ENCODE data around the gene STX8.

Gene STX8

DNA sequence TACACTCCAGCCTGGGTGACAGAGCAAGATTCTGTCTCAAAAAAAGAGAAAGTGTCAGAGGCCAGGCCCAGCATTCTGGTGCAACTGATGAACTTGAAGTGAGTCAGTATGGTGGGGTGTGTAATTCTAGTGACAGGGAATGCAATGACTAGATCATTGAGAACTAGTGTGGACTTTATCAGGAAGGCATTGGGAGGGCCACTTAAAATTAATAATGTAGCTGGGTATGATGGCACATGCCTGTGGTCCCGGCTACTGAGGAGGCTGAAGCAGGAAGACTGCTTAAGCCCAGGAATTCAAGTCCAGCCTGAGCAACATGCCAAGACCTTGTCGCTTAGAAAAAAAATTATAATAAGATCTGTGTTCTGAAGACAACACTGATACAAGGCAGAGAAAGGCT, 90.8 kb downstream of the STX8 start:
- Histone ChIP-seq H3K4me2 (ENCODE audit: insufficient read depth, low read length) (no peak overlapping the region), H3K36me3 (ENCODE audit: insufficient read depth, low read length) (no peaks in the 10 kb centered on the region), H2AFZ (ENCODE audit: low read depth, low read length) (no peak overlapping the region), H3K4me3 (ENCODE audit: low read depth in 1 of 2, low read length in 2 of 2) (no peak overlapping the region), H3K4me1 (ENCODE audit: insufficient read depth, low read length) (no peaks in the 10 kb centered on the region), H3K9me3 (ENCODE audit: insufficient read depth, low read length, severe bottlenecking) (no peaks in the 10 kb centered on the region), H4K20me1 (ENCODE audit: insufficient read depth, low read length) (no peaks in the 10 kb centered on the region), H3K79me2 (ENCODE audit: insufficient read depth, low read length) (no peaks in the 10 kb centered on the region), H3K9ac (ENCODE audit: low read depth, low read length) (no peak overlapping the region), H3K27me3 (ENCODE audit: insufficient read depth, low read length, poor library complexity) (no peaks in the 10 kb centered on the region), H3K27ac (ENCODE audit: low read length) (no peak overlapping the region)
- no peak for DNase-seq
- no peak for TF ChIP-seq EZH2 (IDR thresholded peaks at IDR 0.05; ENCODE audit: borderline replicate concordance, low read depth, low read length, severe bottlenecking)
- TF ChIP-seq CTCF (IDR thresholded peaks at IDR 0.05; ENCODE audit: borderline replicate concordance, extremely low read depth, low read length, poor library complexity, severe bottlenecking) = no peak
- no peak for ATAC-seq (ENCODE audit: insufficient read depth, low read depth)

GRCh38 chr17:9479964-9480363, 95.7 kb downstream of the STX8 start:
- Histone ChIP-seq H3K4me2 (ENCODE audit: insufficient read depth, low read length) (no peak overlapping the region), H3K36me3 (ENCODE audit: insufficient read depth, low read length) (no peaks in the 10 kb centered on the region), H4K20me1 (ENCODE audit: insufficient read depth, low read length) (no peaks in the 10 kb centered on the region), H3K79me2 (ENCODE audit: insufficient read depth, low read length) (no peaks in the 10 kb centered on the region), H3K4me3 (ENCODE audit: low read depth in 1 of 2, low read length in 2 of 2) (no peak overlapping the region), H3K27me3 (ENCODE audit: insufficient read depth, low read length, poor library complexity) (no peaks in the 10 kb centered on the region), H3K4me1 (ENCODE audit: insufficient read depth, low read length) (no peaks in the 10 kb centered on the region), H2AFZ (ENCODE audit: low read depth, low read length) (no peak overlapping the region), H3K9me3 (ENCODE audit: insufficient read depth, low read length, severe bottlenecking) (no peaks in the 10 kb centered on the region), H3K27ac (ENCODE audit: low read length) (no peak overlapping the region), H3K9ac (ENCODE audit: low read depth, low read length) (no peak overlapping the region)
- DNase-seq (no peak), ATAC-seq (ENCODE audit: insufficient read depth, low read depth) (no peak)
- TF ChIP-seq EZH2 (IDR thresholded peaks at IDR 0.05; ENCODE audit: borderline replicate concordance, low read depth, low read length, severe bottlenecking) (no peak), CTCF (IDR thresholded peaks at IDR 0.05; ENCODE audit: borderline replicate concordance, extremely low read depth, low read length, poor library complexity, severe bottlenecking) (no peak)

- no peak for ATAC-seq (ENCODE audit: insufficient read depth, low read depth)
- TF ChIP-seq CTCF (IDR thresholded peaks at IDR 0.05; ENCODE audit: borderline replicate concordance, extremely low read depth, low read length, poor library complexity, severe bottlenecking) = no peak
- TF ChIP-seq EZH2 (IDR thresholded peaks at IDR 0.05; ENCODE audit: borderline replicate concordance, low read depth, low read length, severe bottlenecking) = no peak
These were observed 96.7 kb downstream of the STX8 start for GRCh38 chr17:9478889-9479288.

DNA sequence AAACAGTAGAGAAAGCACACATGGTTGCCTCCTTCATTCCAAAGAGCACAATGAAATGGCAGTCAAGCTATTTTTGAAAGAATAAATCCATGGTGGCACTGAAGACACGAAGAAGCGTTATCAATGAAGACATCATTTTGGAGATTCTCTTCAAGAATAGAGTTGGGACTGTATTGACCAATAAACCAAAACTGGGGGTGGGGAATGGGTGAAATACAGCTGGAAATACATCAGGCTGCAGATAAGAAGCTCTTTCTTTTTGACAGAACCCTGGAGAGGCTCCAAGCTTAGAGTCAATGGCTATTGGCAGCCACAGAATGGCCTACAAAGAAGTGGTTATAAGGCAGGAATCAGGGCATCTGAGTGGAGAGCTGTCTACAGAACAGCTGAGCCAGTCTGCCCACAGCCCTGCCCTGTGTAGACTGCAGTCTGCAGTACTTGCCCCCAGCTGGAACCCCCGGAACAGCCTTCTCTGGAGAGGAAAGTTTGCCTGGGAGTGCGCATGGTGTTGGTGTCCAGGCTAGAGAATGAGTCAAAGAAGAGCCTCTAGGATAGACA, 100.4 kb downstream of the STX8 start:
- no peak overlapping the region for H3K9ac ChIP-seq (ENCODE audit: low read depth, low read length)
- no peak overlapping the region for H2AFZ ChIP-seq (ENCODE audit: low read depth, low read length)
- H3K36me3 ChIP-seq (ENCODE audit: insufficient read depth, low read length) = no peaks in the 10 kb centered on the region
- no peak overlapping the region for H3K4me2 ChIP-seq (ENCODE audit: insufficient read depth, low read length)
- no peaks in the 10 kb centered on the region for H3K27me3 ChIP-seq (ENCODE audit: insufficient read depth, low read length, poor library complexity)
- no peak for ATAC-seq (ENCODE audit: insufficient read depth, low read depth)
- no peaks in the 10 kb centered on the region for H3K9me3 ChIP-seq (ENCODE audit: insufficient read depth, low read length, severe bottlenecking)
- H3K4me1 ChIP-seq (ENCODE audit: insufficient read depth, low read length) = peaks cover 26% of the 10 kb centered on the region
- TF ChIP-seq CTCF (IDR thresholded peaks at IDR 0.05; ENCODE audit: borderline replicate concordance, extremely low read depth, low read length, poor library complexity, severe bottlenecking) (no peak), EZH2 (IDR thresholded peaks at IDR 0.05; ENCODE audit: borderline replicate concordance, low read depth, low read length, severe bottlenecking) (no peak)
- H3K79me2 ChIP-seq (ENCODE audit: insufficient read depth, low read length) = no peaks in the 10 kb centered on the region
- no peak overlapping the region for H3K4me3 ChIP-seq (ENCODE audit: low read depth in 1 of 2, low read length in 2 of 2)
- H4K20me1 ChIP-seq (ENCODE audit: insufficient read depth, low read length) = no peaks in the 10 kb centered on the region
- H3K27ac ChIP-seq (ENCODE audit: low read length) = no peak overlapping the region
- DNase-seq = no peak

More at GRCh38 chr17:9478889-9479288, 96.7 kb downstream of the STX8 start:
- no peak overlapping the region for H3K9ac ChIP-seq (ENCODE audit: low read depth, low read length)
- no peak for DNase-seq
- H3K79me2 ChIP-seq (ENCODE audit: insufficient read depth, low read length) = no peaks in the 10 kb centered on the region
- H3K4me3 ChIP-seq (ENCODE audit: low read depth in 1 of 2, low read length in 2 of 2) = no peak overlapping the region
- no peak overlapping the region for H3K27ac ChIP-seq (ENCODE audit: low read length)
- no peaks in the 10 kb centered on the region for H3K36me3 ChIP-seq (ENCODE audit: insufficient read depth, low read length)
- H3K4me1 ChIP-seq (ENCODE audit: insufficient read depth, low read length) = no peaks in the 10 kb centered on the region
- no peak overlapping the region for H2AFZ ChIP-seq (ENCODE audit: low read depth, low read length)
- no peaks in the 10 kb centered on the region for H3K27me3 ChIP-seq (ENCODE audit: insufficient read depth, low read length, poor library complexity)
- no peaks in the 10 kb centered on the region for H4K20me1 ChIP-seq (ENCODE audit: insufficient read depth, low read length)
- H3K9me3 ChIP-seq (ENCODE audit: insufficient read depth, low read length, severe bottlenecking) = no peaks in the 10 kb centered on the region
- H3K4me2 ChIP-seq (ENCODE audit: insufficient read depth, low read length) = no peak overlapping the region

Measured in DND-41 (cell line).